ENCODE measurements around the gene CACNB2. TPM values are rescaled to one million over a fixed set of nuclear protein-coding genes. Genes with fewer than 3 reads are reported as not detected.

CACNB2 gene
- total RNA-seq, 4 donors from 2014 or later = 0.81 to 13.9 (median 4.5) TPM

DNA sequence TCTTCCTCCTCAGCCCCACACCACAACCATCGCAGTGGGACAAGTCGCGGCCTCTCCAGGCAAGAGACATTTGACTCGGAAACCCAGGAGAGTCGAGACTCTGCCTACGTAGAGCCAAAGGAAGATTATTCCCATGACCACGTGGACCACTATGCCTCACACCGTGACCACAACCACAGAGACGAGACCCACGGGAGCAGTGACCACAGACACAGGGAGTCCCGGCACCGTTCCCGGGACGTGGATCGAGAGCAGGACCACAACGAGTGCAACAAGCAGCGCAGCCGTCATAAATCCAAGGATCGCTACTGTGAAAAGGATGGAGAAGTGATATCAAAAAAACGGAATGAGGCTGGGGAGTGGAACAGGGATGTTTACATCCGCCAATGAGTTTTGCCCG lies 399.1 kb downstream of the CACNB2 start:
- intact Hi-C loops (cut with DNase I) = no loop called here
- WGBS, 2 donors = 93 to 96% methylated on average over 22 of the region's 22 CpGs

GRCh38 chr10:18540195-18540594 lies 400.0 kb downstream of the CACNB2 start:
- DNase-seq = no peak
- Histone ChIP-seq H3K27me3 (no peaks in the 10 kb centered on the region), H3K36me3 (peaks cover 6 to 16% of the 10 kb centered on the region in 2 donors), H3K9me3 (no peaks in the 10 kb centered on the region), H3K4me1 (no peaks in the 10 kb centered on the region), H3K4me3 (replicated peaks in 1 of 3) (no peak overlapping the region), H3K27ac (no peak overlapping the region)
- TF ChIP-seq, protein P1, sequence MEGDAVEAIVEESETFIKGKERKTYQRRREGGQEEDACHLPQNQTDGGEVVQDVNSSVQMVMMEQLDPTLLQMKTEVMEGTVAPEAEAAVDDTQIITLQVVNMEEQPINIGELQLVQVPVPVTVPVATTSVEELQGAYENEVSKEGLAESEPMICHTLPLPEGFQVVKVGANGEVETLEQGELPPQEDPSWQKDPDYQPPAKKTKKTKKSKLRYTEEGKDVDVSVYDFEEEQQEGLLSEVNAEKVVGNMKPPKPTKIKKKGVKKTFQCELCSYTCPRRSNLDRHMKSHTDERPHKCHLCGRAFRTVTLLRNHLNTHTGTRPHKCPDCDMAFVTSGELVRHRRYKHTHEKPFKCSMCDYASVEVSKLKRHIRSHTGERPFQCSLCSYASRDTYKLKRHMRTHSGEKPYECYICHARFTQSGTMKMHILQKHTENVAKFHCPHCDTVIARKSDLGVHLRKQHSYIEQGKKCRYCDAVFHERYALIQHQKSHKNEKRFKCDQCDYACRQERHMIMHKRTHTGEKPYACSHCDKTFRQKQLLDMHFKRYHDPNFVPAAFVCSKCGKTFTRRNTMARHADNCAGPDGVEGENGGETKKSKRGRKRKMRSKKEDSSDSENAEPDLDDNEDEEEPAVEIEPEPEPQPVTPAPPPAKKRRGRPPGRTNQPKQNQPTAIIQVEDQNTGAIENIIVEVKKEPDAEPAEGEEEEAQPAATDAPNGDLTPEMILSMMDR (IDR thresholded peaks at IDR 0.05) = no peak
- no peak for TF ChIP-seq POLR2A (IDR thresholded peaks at IDR 0.05)
- intact Hi-C loops (cut with DNase I) = no loop called here

More for the DNA sequence above, 399.1 kb downstream of the CACNB2 start:
- TF ChIP-seq POLR2A (IDR thresholded peaks at IDR 0.05) = no peak
- TF ChIP-seq, protein P1 (IDR thresholded peaks at IDR 0.05) = no peak
- Histone ChIP-seq H3K36me3 (peaks cover 6 to 16% of the 10 kb centered on the region in 2 donors), H3K27me3 (no peaks in the 10 kb centered on the region), H3K4me1 (no peaks in the 10 kb centered on the region), H3K4me3 (replicated peaks in 1 of 3) (no peak overlapping the region), H3K27ac (no peak overlapping the region), H3K9me3 (no peaks in the 10 kb centered on the region)
- DNase-seq = no peak

- peaks cover 6 to 19% of the 10 kb centered on the region in 2 donors for H3K36me3 ChIP-seq
- H3K27ac ChIP-seq = no peak overlapping the region
- intact Hi-C loops (cut with DNase I) = no loop called here
Measured at GRCh38 chr10:18542832-18543231, 402.6 kb downstream of the CACNB2 start.

DNA sequence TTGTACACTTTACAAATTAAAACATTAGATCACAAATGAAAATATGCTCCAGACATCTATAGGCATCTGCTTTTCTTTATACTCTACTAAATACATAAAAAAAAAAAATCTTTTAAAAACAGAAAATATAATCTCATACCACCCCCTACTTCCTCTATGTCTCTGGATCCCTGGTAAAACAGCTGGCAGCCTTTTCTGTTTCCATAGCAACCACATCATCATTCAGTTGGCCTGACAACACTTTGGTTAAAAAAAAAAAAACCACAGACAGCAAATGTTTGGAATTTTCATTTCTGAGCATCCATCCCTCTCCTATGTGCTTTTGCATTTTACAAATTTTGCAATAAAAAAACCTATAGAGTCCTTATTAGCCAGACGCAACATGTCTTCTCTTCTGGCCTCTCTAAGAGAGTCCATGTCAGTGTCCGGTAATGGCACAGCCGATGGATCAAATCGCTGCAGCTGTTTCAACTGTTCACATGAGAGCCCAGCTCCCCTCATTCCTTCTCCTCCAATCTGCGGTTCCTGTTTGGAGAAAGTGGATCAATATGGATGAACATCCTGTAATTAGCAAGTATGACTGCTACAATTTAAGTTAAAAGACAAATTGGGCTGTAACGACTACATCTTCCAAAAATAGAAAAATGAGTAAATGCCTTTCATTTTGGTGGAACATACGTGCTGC lies 405.5 kb downstream of the CACNB2 start:
- 94 to 95% methylated on average over 7 of the region's 7 CpGs for WGBS, 2 donors

More at GRCh38 chr10:18542832-18543231, 402.6 kb downstream of the CACNB2 start:
- DNase-seq = no peak
- Histone ChIP-seq H3K4me1 (no peaks in the 10 kb centered on the region), H3K4me3 (replicated peaks in 1 of 3) (no peak overlapping the region), H3K9me3 (no peaks in the 10 kb centered on the region), H3K27me3 (no peaks in the 10 kb centered on the region)
- TF ChIP-seq, protein P1 (IDR thresholded peaks at IDR 0.05) = no peak
- no peak for TF ChIP-seq POLR2A (IDR thresholded peaks at IDR 0.05)

DNA sequence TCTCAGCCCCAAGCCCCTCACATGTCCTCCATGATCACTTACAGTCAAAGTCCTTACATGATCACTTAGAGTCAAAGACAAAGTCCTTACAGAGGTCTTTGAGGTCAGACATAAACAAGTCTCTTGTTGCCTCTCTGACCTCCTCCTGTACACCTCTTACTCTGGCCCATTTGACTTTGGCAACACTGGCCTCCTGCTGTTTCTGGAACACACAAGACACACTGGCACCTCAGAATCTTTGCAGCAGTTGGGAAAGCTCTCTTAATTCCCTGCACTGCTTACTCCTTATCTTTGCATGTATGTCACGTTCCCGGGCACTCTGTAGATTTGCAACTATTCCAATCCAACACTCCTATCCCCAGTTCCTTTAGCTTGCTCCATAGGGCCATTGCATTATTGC lies 408.9 kb downstream of the CACNB2 start:
- Histone ChIP-seq H3K4me3 (replicated peaks in 1 of 3) (no peak overlapping the region), H3K4me1 (no peaks in the 10 kb centered on the region), H3K9me3 (no peaks in the 10 kb centered on the region), H3K27ac (no peak overlapping the region), H3K36me3 (peaks cover 3 to 4% of the 10 kb centered on the region in 2 donors), H3K27me3 (no peaks in the 10 kb centered on the region)
- WGBS, 2 donors = 99% methylated on average over 2 of the region's 2 CpGs
- TF ChIP-seq, protein P1 (IDR thresholded peaks at IDR 0.05) = no peak
- TF ChIP-seq POLR2A (IDR thresholded peaks at IDR 0.05) = no peak
- no peak for DNase-seq
- intact Hi-C loops (cut with DNase I) = no loop called here

More for the DNA sequence above, 405.5 kb downstream of the CACNB2 start:
- no peaks in the 10 kb centered on the region for H3K27me3 ChIP-seq
- no peak for DNase-seq
- TF ChIP-seq POLR2A (IDR thresholded peaks at IDR 0.05) = no peak
- TF ChIP-seq, protein P1 (IDR thresholded peaks at IDR 0.05) = no peak
- no peak overlapping the region for H3K27ac ChIP-seq
- H3K4me3 ChIP-seq (replicated peaks in 1 of 3) = no peak overlapping the region
- H3K36me3 ChIP-seq = peaks cover 3 to 10% of the 10 kb centered on the region in 2 donors
- intact Hi-C loops (cut with DNase I) = no loop called here
- no peaks in the 10 kb centered on the region for H3K4me1 ChIP-seq
- no peaks in the 10 kb centered on the region for H3K9me3 ChIP-seq
